DMS53 treated with DMSO at 0.1 percent for 48 hours (cell line): ENCODE data around the gene PI4KA.
"Not testable (repeated sequence)": the region's sequence is repeated elsewhere in the genome, so short reads cannot be mapped to it uniquely, and the experiment has no call there.

Experiments used
- DNase-seq: peaks from one replicate; lab custom pipeline; 2025; ENCODE audit not compliant: unreplicated experiment; lab: John Stamatoyannopoulos, UW

Gene PI4KA

GRCh38 chr22:20858615-20859416 lies at the start of gene PI4KA, which contains the start of gene SNAP29:
TSS of gene PI4KA (minus strand) at chr22:20858811. CDS start at chr22:20858725, 86 bp downstream.
TSS of gene SNAP29 (plus strand) at chr22:20859007. CDS start at chr22:20859111, 104 bp downstream.
- peak; percentile 65 for DNase-seq

GRCh38 chr22:20906387-20906767 lies 47.8 kb upstream of the PI4KA start:
- DNase-seq, result no peak

- no peak for DNase-seq
These were observed 47.1 kb upstream of the PI4KA start for GRCh38 chr22:20905415-20906386.

- no peak for DNase-seq
These were observed 46.4 kb upstream of the PI4KA start for GRCh38 chr22:20904980-20905355.

- no peak for DNase-seq
These were observed 45.7 kb upstream of the PI4KA start for GRCh38 chr22:20904008-20904979.

- no peak for DNase-seq
These were observed 44.5 kb upstream of the PI4KA start for GRCh38 chr22:20903093-20903492.

GRCh38 chr22:20901093-20902033 lies 42.8 kb upstream of the PI4KA start:
- not testable (repeated sequence) for DNase-seq

- DNase-seq, result no peak
These were observed 41.3 kb upstream of the PI4KA start for GRCh38 chr22:20899827-20900423.

GRCh38 chr22:20897737-20898136 lies 39.1 kb upstream of the PI4KA start:
- DNase-seq, result not testable (repeated sequence)

GRCh38 chr22:20890975-20891374 lies 32.4 kb upstream of the PI4KA start:
- no peak for DNase-seq

- no peak for DNase-seq
These were observed 31.4 kb upstream of the PI4KA start for GRCh38 chr22:20889904-20890540.

- DNase-seq, result no peak
These were observed 30.6 kb upstream of the PI4KA start for GRCh38 chr22:20889025-20889704.

- no peak for DNase-seq
These were observed 28.8 kb upstream of the PI4KA start for GRCh38 chr22:20887375-20887774.

GRCh38 chr22:20885557-20886323 lies 27.1 kb upstream of the PI4KA start:
- peak; percentile 27 for DNase-seq

GRCh38 chr22:20885017-20885556 lies 26.5 kb upstream of the PI4KA start:
- DNase-seq, result no peak

- no peak for DNase-seq
These were observed 25.8 kb upstream of the PI4KA start for GRCh38 chr22:20884454-20884853.

GRCh38 chr22:20882855-20883254 lies 24.2 kb upstream of the PI4KA start:
- DNase-seq, result no peak
